HG03354 (cell line): ENCODE data around the gene ASB18.

Source experiments
- ATAC-seq: cut with Tn5 transposase; IDR thresholded peaks from one replicate; pipeline ENCODE4 v1.9.1; 2021; ENCODE audit warnings: mild to moderate bottlenecking; ENCODE audit not compliant: unreplicated experiment, poor library complexity, severe bottlenecking

Gene ASB18

DNA sequence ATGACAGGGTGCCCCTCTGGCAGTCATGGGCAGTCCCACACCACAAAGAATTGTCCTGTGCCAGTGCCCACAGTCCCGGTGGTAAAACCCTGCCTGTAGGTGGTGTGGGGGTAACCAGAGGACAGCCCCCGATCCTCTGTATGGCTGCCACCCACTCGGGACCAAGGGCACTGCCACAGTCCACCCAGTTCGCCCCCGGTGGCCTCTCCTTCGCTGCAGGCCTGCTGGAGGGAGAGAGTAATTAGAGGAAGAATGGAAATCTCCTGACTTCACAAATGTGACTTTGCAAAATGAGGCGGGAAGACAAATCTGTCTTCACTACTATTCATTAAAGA lies 107.4 kb downstream of the ASB18 start:
- no peak for ATAC-seq

DNA sequence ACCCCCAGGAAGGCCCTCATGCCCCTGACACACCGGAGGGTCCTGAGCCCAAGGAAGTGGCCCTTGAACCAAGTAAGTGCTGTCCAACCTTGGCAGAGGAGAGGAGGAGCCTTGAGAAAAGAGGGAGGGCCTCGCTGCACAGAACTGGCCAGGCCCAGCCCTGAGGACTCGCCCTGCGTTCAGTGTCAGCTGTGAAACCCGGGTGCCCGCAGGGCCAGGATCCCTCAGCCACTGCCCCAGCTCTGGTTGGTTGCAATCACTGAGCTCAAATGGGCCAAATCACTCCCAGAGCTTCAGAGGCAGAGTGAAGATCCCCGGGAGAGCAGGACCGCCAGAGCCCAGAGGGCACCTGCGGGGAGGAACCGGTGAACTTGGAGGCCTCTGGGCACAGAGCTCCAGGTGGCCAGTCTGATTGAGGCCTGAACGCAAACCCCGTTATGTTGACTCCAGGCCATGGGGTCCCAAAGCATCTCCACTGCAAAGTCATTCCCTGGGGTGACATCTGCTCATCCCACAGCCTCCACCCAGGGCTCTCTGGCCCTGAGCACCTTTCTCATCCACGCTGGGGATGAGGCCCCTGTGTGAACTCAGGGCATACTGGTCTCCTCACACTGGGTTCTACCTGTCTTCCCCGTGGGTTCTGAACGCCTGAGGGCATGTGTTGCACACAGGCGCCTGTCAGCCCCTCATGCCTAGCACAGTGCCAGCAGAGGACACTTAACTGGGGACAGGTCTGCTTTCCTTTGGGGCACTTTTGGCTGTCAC lies 107.9 kb downstream of the ASB18 start:
- ATAC-seq: no peak

DNA sequence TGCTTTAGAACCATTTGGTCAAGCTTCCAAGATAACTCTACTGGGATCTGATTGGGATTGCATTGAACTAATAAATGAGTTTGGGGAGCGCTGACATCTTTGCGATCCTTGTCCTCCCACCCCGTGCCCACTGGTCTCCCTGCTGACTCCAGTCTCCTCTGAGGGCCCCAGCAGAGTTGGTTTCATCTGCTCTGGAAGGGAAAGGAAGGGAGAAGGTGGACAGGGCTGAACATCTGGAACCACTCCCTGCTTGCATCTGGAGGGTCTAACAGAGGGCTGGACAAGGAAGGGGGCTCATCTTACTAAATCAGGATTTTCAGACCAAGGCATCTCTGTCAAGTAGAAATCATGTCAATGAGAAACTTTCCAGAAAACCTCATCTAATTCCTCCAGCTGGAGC lies 108.8 kb downstream of the ASB18 start:
- no peak for ATAC-seq

DNA sequence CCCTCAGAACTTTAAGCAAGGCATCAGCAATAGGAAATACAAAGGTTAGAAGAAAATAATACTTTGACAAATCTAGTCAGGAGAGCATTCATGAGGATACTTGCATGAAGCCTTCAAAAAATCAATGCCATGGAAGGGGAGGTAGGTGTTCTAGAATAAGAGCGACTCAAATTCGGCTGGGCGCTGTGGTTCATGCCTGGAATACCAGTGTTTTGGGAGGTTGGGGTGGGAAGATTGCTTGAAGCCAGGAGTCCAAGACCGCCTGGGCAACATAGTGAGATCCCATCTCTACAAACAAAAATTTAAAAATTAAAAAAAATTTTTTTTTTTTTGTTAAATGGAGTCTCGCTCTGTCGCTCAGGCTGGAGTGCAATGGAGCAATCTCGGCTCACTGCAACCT lies 117.8 kb downstream of the ASB18 start:
- ATAC-seq: no peak

DNA sequence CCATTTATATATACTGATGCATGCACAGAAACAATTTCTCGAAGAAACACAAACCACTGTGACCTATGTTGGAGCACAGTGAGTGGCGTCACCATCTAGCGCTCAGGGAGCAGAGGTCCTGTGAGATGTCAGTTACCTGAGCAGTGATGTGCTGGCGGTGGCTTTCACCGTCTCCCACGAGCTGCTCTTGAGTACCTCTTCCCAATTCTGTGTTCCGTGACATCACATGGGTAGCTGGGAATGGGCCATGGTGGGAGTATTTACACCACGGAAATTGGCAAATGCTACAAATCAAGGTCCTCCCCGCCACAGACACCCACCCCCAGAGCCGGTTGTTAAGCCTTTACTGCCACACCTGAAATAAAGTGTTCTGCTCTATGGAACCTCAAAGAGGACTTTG lies 120.4 kb downstream of the ASB18 start:
- no peak for ATAC-seq
